ENCODE measurements around the gene RPS5. TPM values are rescaled to one million over a fixed set of nuclear protein-coding genes. Genes with fewer than 3 reads are reported as not detected.

Gene RPS5
- total RNA-seq, 1 experiment from 2014 or later: 1,400 TPM

DNA sequence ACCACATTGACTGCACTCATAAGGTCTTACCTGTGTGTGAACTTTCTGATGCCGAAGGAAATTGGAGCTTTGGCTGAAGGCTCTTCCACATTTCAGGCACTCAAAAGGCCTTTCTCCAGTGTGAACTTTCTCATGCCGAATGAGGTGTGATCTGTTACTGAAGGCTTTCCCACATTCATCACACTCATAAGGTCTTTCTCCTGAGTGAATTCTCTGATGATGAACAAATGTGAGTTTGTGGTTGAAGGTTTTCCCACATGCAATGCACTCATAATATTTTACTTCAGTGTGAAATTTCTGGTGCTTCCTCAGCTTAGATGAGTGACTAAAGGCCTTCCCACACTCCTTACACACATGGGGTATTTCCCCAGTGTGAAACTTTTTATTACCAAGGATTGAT lies 47.1 kb downstream of the RPS5 start:
- no peak overlapping the region for H3T11ph ChIP-seq (ENCODE audit: low read length)
- H2BK120ac ChIP-seq (ENCODE audit: low read depth, low read length, poor library complexity, severe bottlenecking): no peak overlapping the region
- H2AK5ac ChIP-seq (ENCODE audit: insufficient read length, low read length): no peak overlapping the region
- H3K23ac ChIP-seq (ENCODE audit: insufficient read length, low read depth, low read length): no peak overlapping the region
- H2BK12ac ChIP-seq (ENCODE audit: insufficient read length, low read depth, low read length): no peak overlapping the region
- H3K4me2 ChIP-seq (ENCODE audit: insufficient read depth, insufficient read length, low read length): no peak overlapping the region
- Mint-ChIP-seq H3K27ac (no peak overlapping the region), H3K27me3 (ENCODE audit: low read depth) (peaks cover 39% of the 10 kb centered on the region), H3K4me1 (peaks cover 0 to 3% of the 10 kb centered on the region in 2 experiments; a peak in 2 of 4 replicates), H3K9me3 (peaks cover 92 to 96% of the 10 kb centered on the region in 2 experiments), H3K4me3 (no peak overlapping the region), H3K36me3 (ENCODE audit: insufficient read depth in 1 of 3, low read depth in 3 of 3) (peaks cover 16 to 84% (median 71%) of the 10 kb centered on the region in 3 experiments)
- H4K20me1 ChIP-seq (ENCODE audit: control insufficient read depth, insufficient read depth, insufficient read length): no peaks in the 10 kb centered on the region
- H2BK20ac ChIP-seq (ENCODE audit: low read depth, low read length, poor library complexity, severe bottlenecking): no peak overlapping the region
- no peak overlapping the region for H3K18ac ChIP-seq (ENCODE audit: insufficient read length, low read depth, low read length)
- H3K27me3 ChIP-seq (ENCODE audit: insufficient read depth, low read length): no peaks in the 10 kb centered on the region
- H3K9ac ChIP-seq (ENCODE audit: extremely low read depth, insufficient read length, low read length): no peak overlapping the region
- no CpG with 5 or more reads among the region's 2 CpGs for WGBS (ENCODE audit: extremely low coverage, insufficient read length, low lambda C conversion rate)
- H4K91ac ChIP-seq (ENCODE audit: insufficient read length, low read depth, low read length): no peak overlapping the region
- no peak overlapping the region for H3K27ac ChIP-seq (ENCODE audit: insufficient read length, low read depth, low read length)
- H3K56ac ChIP-seq (ENCODE audit: insufficient read length, low read depth, low read length): no peak overlapping the region
- peaks cover 69% of the 10 kb centered on the region for H3K9me3 ChIP-seq (ENCODE audit: control insufficient read depth, low read depth, low read length)
- no peak for DNase-seq
- no peak overlapping the region for H2BK15ac ChIP-seq (ENCODE audit: low read depth, low read length)
- H3K4me1 ChIP-seq (ENCODE audit: insufficient read depth, low read length): peaks cover 1% of the 10 kb centered on the region
- H2BK5ac ChIP-seq (ENCODE audit: insufficient read length, low read length): no peak overlapping the region
- no peaks in the 10 kb centered on the region for H3K79me2 ChIP-seq (ENCODE audit: insufficient read depth, low read length)
- H4K5ac ChIP-seq (ENCODE audit: insufficient read length, low read depth, low read length): no peak overlapping the region
- H4K8ac ChIP-seq (replicated peaks; ENCODE audit: insufficient read length, low read depth, low read length): no peak overlapping the region
- no peak overlapping the region for H3K14ac ChIP-seq (ENCODE audit: insufficient read depth, low read length)
- H2AFZ ChIP-seq (ENCODE audit: low read length): no peak overlapping the region
- H3K23me2 ChIP-seq (ENCODE audit: insufficient read length, low read depth, low read length, poor library complexity, severe bottlenecking): peaks cover 2% of the 10 kb centered on the region
- TF ChIP-seq, protein P1, sequence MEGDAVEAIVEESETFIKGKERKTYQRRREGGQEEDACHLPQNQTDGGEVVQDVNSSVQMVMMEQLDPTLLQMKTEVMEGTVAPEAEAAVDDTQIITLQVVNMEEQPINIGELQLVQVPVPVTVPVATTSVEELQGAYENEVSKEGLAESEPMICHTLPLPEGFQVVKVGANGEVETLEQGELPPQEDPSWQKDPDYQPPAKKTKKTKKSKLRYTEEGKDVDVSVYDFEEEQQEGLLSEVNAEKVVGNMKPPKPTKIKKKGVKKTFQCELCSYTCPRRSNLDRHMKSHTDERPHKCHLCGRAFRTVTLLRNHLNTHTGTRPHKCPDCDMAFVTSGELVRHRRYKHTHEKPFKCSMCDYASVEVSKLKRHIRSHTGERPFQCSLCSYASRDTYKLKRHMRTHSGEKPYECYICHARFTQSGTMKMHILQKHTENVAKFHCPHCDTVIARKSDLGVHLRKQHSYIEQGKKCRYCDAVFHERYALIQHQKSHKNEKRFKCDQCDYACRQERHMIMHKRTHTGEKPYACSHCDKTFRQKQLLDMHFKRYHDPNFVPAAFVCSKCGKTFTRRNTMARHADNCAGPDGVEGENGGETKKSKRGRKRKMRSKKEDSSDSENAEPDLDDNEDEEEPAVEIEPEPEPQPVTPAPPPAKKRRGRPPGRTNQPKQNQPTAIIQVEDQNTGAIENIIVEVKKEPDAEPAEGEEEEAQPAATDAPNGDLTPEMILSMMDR (conservative IDR thresholded peaks at IDR 0.05): no peak
- no peaks in the 10 kb centered on the region for H3K79me1 ChIP-seq (ENCODE audit: insufficient read depth, low read depth, low read length, poor library complexity, severe bottlenecking)
- no peak overlapping the region for H3K4ac ChIP-seq (ENCODE audit: low read depth, low read length)

Data from H9 (cell line).